Activated B cell treated with CpG ODN at 0.5 μM for 24 hours (primary cell): ENCODE data around the gene DNAH9. TPM values are rescaled to one million over a fixed set of nuclear protein-coding genes. Genes with fewer than 3 reads are reported as not detected.

Experiments used
- ATAC-seq: fragments of 200-7000 bp; cut with Tn5 transposase; one replicate; pipeline ENCODE4 v1.10.0; 2021; ENCODE audit warnings: low read depth, mild to moderate bottlenecking, moderate library complexity
- CTCF ChIA-PET: fragments of 350-600 bp; sonication (Branson Sonifier 250); formaldehyde crosslinking; loops from one replicate; lab custom pipeline; 2021; ENCODE audit warnings: antibody characterized with exemption; lab: Charles Lee
- POLR2A ChIA-PET: fragments of 350-600 bp; sonication (Branson Sonifier 250); formaldehyde crosslinking; loops from one replicate; lab custom pipeline; 2021; ENCODE audit warnings: antibody characterized with exemption; lab: Charles Lee
- DNase-seq: peaks from one replicate; pipeline ENCODE4 v3.0.0; 2022
- H3K27ac Mint-ChIP-seq: one replicate; pipeline ENCODE4 v1.8.0; 2020; ENCODE audit warnings: mixed read lengths
- H3K27me3 Mint-ChIP-seq: one replicate; pipeline ENCODE4 v1.8.0; 2021; ENCODE audit warnings: mixed read lengths
- H3K36me3 Mint-ChIP-seq: one replicate; pipeline ENCODE4 v1.8.0; 2021; ENCODE audit warnings: low read depth, mixed read lengths
- H3K4me1 Mint-ChIP-seq: one replicate; pipeline ENCODE4 v1.8.0; 2021; ENCODE audit warnings: mixed read lengths
- H3K4me3 Mint-ChIP-seq: one replicate; pipeline ENCODE4 v1.8.0; 2020; ENCODE audit warnings: mild to moderate bottlenecking, mixed read lengths
- H3K9me3 Mint-ChIP-seq: one replicate; pipeline ENCODE4 v1.8.0; 2020; ENCODE audit warnings: mixed read lengths
- CTCF ChIP-seq: fragments of 200-600 bp; IDR thresholded peaks from one replicate; pipeline ENCODE4 v1.8.0; 2022; ENCODE audit warnings: antibody characterized with exemption, mild to moderate bottlenecking
- intact Hi-C: fragments of 100-400 bp; cut with micrococcal nuclease; formaldehyde crosslinking; loops from one replicate; pipeline ENCODE4 v1.15.1; 2024
- total RNA-seq: library from RNA; stranded (reverse); gene quantifications from 2 replicates; pipeline ENCODE4 v1.2.3, GENCODE V29; 2022

Gene DNAH9
- total RNA-seq, 1 donor from 2014 or later: not detected

- Mint-ChIP-seq H3K9me3 (peaks cover 4% of the 10 kb centered on the region), H3K27ac (peak within 1 kb of the TSS; percentile 81), H3K27me3 (no peaks in the 10 kb centered on the region), H3K36me3 (peaks cover 13% of the 10 kb centered on the region), H3K4me1 (peaks cover 19% of the 10 kb centered on the region), H3K4me3 (peak within 1 kb of the TSS; percentile 93)
- intact Hi-C loops: loop anchor here (1.0 to 5.0 kb wide), 5 partner anchors 23 to 1300 kb away; partner anchors contain the start of genes ADPRM, ELAC2, MAP2K4 and SCO1
- CTCF ChIA-PET: interaction anchor here (0.9 to 1.9 kb wide), 2 partner anchors 23 to 26 kb away, joined by 4 to 11 read pairs; partner anchors contain the start of gene MAP2K4
- POLR2A ChIA-PET: interaction anchor here (0.6 to 4.8 kb wide), 21 partner anchors 9 to 1957 kb away, joined by 3 to 191 read pairs (median 4); partner anchors contain the start of genes ELAC2 and MAP2K4
- peak; percentile 97 for DNase-seq
- peak; percentile 97 for ATAC-seq
- TF ChIP-seq CTCF: no peak
Measured at GRCh38 chr17:11997147-11997971, 399.1 kb downstream of the DNAH9 start, which contains the start of gene ZNF18. TSS of gene ZNF18 (minus strand) at chr17:11997475. CDS start at chr17:11992829, 4,646 bp downstream.

GRCh38 chr17:11997972-11998233 is 399.6 kb downstream of the DNAH9 start:
- peaks cover 4% of the 10 kb centered on the region for H3K9me3 Mint-ChIP-seq
- no peak for TF ChIP-seq CTCF
- DNase-seq (no peak), ATAC-seq (no peak)
- H3K27me3 Mint-ChIP-seq: no peaks in the 10 kb centered on the region
- CTCF ChIA-PET: interaction anchor here (1.9 kb wide), 1 partner anchor 22 kb away, joined by 11 read pairs; the partner anchor contains the start of gene MAP2K4
- peak overlapping the region; percentile 81 for H3K27ac Mint-ChIP-seq
- H3K4me1 Mint-ChIP-seq: peaks cover 19% of the 10 kb centered on the region
- POLR2A ChIA-PET: interaction anchor here (0.6 to 4.8 kb wide), 13 partner anchors 9 to 1020 kb away, joined by 3 to 191 read pairs (median 6); partner anchors contain the start of genes ELAC2 and MAP2K4
- peak overlapping the region; percentile 93 for H3K4me3 Mint-ChIP-seq
- intact Hi-C loops: loop anchor here (1.0 to 5.0 kb wide), 5 partner anchors 22 to 1301 kb away; partner anchors contain the start of genes ADPRM, ELAC2, MAP2K4 and SCO1
- peaks cover 8% of the 10 kb centered on the region for H3K36me3 Mint-ChIP-seq

GRCh38 chr17:11999696-12000095 is 401.4 kb downstream of the DNAH9 start:
- H3K27ac Mint-ChIP-seq: no peak overlapping the region
- no peak for TF ChIP-seq CTCF
- CTCF ChIA-PET: no interaction called here

GRCh38 chr17:12007466-12007865 is 409.2 kb downstream of the DNAH9 start:
- ChIA-PET CTCF (no interaction called here), POLR2A (interaction anchor here (1.7 to 2.0 kb wide), 2 partner anchors 10 to 13 kb away, joined by 5 to 13 read pairs; partner anchors contain the start of genes MAP2K4 and ZNF18)
- Mint-ChIP-seq H3K27ac (no peak overlapping the region), H3K27me3 (peaks cover 9% of the 10 kb centered on the region), H3K9me3 (no peaks in the 10 kb centered on the region), H3K4me3 (no peak overlapping the region), H3K4me1 (no peaks in the 10 kb centered on the region), H3K36me3 (no peaks in the 10 kb centered on the region)
- intact Hi-C loops: no loop called here
- TF ChIP-seq CTCF: no peak
- ATAC-seq (no peak), DNase-seq (no peak)

More at GRCh38 chr17:11999696-12000095, 401.4 kb downstream of the DNAH9 start:
- Mint-ChIP-seq H3K36me3 (peaks cover 5% of the 10 kb centered on the region), H3K4me1 (peaks cover 17% of the 10 kb centered on the region), H3K4me3 (no peak overlapping the region), H3K9me3 (peaks cover 4% of the 10 kb centered on the region), H3K27me3 (peaks cover 2% of the 10 kb centered on the region)
- DNase-seq: no peak
- POLR2A ChIA-PET: interaction anchor here (4.8 kb wide), 1 partner anchor 22 kb away, joined by 191 read pairs; the partner anchor contains the start of gene MAP2K4
- no peak for ATAC-seq
- intact Hi-C loops: loop anchor here (5.0 kb wide), 1 partner anchor 33 kb away; no protein-coding TSS in a partner anchor
